CD4-positive, CD25-positive, alpha-beta regulatory T cell (primary cell): Measurements from ENCODE around the gene NOL9. TPM values are rescaled to one million over a fixed set of nuclear protein-coding genes. Genes with fewer than 3 reads are reported as not detected.
"Not testable (repeated sequence)": the region's sequence is repeated elsewhere in the genome, so short reads cannot be mapped to it uniquely, and the experiment has no call there.

Experiments
- ATAC-seq, 2 donors: fragments of 150-1000 bp; cut with Tn5 transposase; one replicate each; pipeline ENCODE4 v1.10.0; 2021; ENCODE audit warnings: low read depth in 2 of 2, moderate number of reproducible peaks in 2 of 2, moderate library complexity in 1 of 2
- DNase-seq, 3 donors: peaks; one replicate each; pipeline versions ENCODE4 v3.0.0 to v3.0.0-alpha.2; 2012 to 2022; ENCODE audit warnings: mixed read lengths in 1 of 3
- H3K27ac ChIP-seq: one replicate; pipeline ENCODE4 v1.7.0; 2013; ENCODE audit warnings: mild to moderate bottlenecking, low read length; ENCODE audit not compliant: insufficient read depth, poor library complexity, severe bottlenecking
- H3K27me3 ChIP-seq: one replicate; pipeline ENCODE4 v1.7.0; 2013; ENCODE audit warnings: low read length; ENCODE audit not compliant: control insufficient read depth, insufficient read depth
- H3K36me3 ChIP-seq: one replicate; pipeline ENCODE4 v1.7.0; 2013; ENCODE audit warnings: mild to moderate bottlenecking, low read length, moderate library complexity; ENCODE audit not compliant: control insufficient read depth, insufficient read depth
- H3K4me1 ChIP-seq: 2 replicates; pipeline ENCODE4 v1.7.0; 2013; ENCODE audit warnings: mild to moderate bottlenecking, low read length; ENCODE audit not compliant: insufficient read depth, control insufficient read depth, poor library complexity, severe bottlenecking
- H3K4me3 ChIP-seq: one replicate; pipeline ENCODE4 v1.7.0; 2013; ENCODE audit warnings: low read depth, mild to moderate bottlenecking, low read length, moderate library complexity
- H3K9me3 ChIP-seq, 2 experiments: 1 replicate in 1 of 2; 2 replicates in 1 of 2; pipeline ENCODE4 v1.7.0; 2013; ENCODE audit warnings: low read length in 2 of 2, mild to moderate bottlenecking in 1 of 2, moderate library complexity in 1 of 2; ENCODE audit not compliant: control insufficient read depth in 2 of 2
- H3K27ac Mint-ChIP-seq, 3 donors: one replicate each; pipeline ENCODE4 v1.8.0; 2020 to 2022; ENCODE audit warnings: mild to moderate bottlenecking in 3 of 3, mixed read lengths in 3 of 3, moderate library complexity in 2 of 3
- H3K27me3 Mint-ChIP-seq: one replicate; pipeline ENCODE4 v1.8.0; 2022; ENCODE audit warnings: mild to moderate bottlenecking, mixed read lengths
- H3K36me3 Mint-ChIP-seq: one replicate; pipeline ENCODE4 v1.8.0; 2020; ENCODE audit warnings: mixed read lengths
- H3K4me1 Mint-ChIP-seq, 4 donors: one replicate each; pipeline ENCODE4 v1.8.0; 2020 to 2022; ENCODE audit warnings: mixed read lengths in 4 of 4, mild to moderate bottlenecking in 1 of 4
- H3K4me3 Mint-ChIP-seq, 4 donors: one replicate each; pipeline ENCODE4 v1.8.0; 2020 to 2022; ENCODE audit warnings: mild to moderate bottlenecking in 4 of 4, mixed read lengths in 4 of 4, moderate library complexity in 3 of 4
- H3K9me3 Mint-ChIP-seq, 7 donors: one replicate each; pipeline ENCODE4 v1.8.0; 2020 to 2022; ENCODE audit warnings: mixed read lengths in 7 of 7, mild to moderate bottlenecking in 3 of 7, moderate library complexity in 2 of 7
- polyA plus RNA-seq, 4 donors: library from polyadenylated mRNA; unstranded; fragments of 300-500 nt; fragmentation: Illumina TruSeq; gene quantifications; one replicate each; pipeline ENCODE4 v1.2.3, GENCODE V29; 2021
- total RNA-seq: library from RNA; stranded (reverse); gene quantifications from one replicate; pipeline ENCODE4 v1.2.3, GENCODE V29; 2022

The NOL9 gene
- total and polyA plus RNA-seq, 5 donors from 2014 or later, result 11.0 to 74.7 (median 20.1) TPM

- Mint-ChIP-seq H3K4me1 (peaks cover 0 to 44% (median 18%) of the 10 kb centered on the region in 4 donors), H3K27ac (peak overlapping the region in 2 of 3 donors; percentile 38 to 67), H3K36me3 (no peaks in the 10 kb centered on the region), H3K9me3 (no peaks in the 10 kb centered on the region), H3K27me3 (peaks cover 11% of the 10 kb centered on the region), H3K4me3 (peak overlapping the region; percentile 57 to 80 (median 70))
- peaks cover 28% of the 10 kb centered on the region for H3K4me1 ChIP-seq
- H3K4me3 ChIP-seq, result no peak overlapping the region
- H3K9me3 ChIP-seq, result no peaks in the 10 kb centered on the region
- H3K36me3 ChIP-seq, result no peaks in the 10 kb centered on the region
- no peak overlapping the region for H3K27ac ChIP-seq
- DNase-seq (no peak), ATAC-seq (no peak)
- H3K27me3 ChIP-seq, result no peaks in the 10 kb centered on the region
Observed at GRCh38 chr1:6496365-6496721, 58.0 kb downstream of the NOL9 start.

- H3K4me3 Mint-ChIP-seq, result peak overlapping the region; percentile 47 to 80 (median 70)
- Histone ChIP-seq H3K36me3 (no peaks in the 10 kb centered on the region), H3K27me3 (no peaks in the 10 kb centered on the region), H3K4me1 (peaks cover 34% of the 10 kb centered on the region), H3K9me3 (no peaks in the 10 kb centered on the region), H3K4me3 (no peak overlapping the region), H3K27ac (no peak overlapping the region)
- ATAC-seq, result no peak
- peaks cover 0 to 49% (median 21%) of the 10 kb centered on the region in 4 donors for H3K4me1 Mint-ChIP-seq
- peaks cover 13% of the 10 kb centered on the region for H3K27me3 Mint-ChIP-seq
- no peaks in the 10 kb centered on the region for H3K36me3 Mint-ChIP-seq
- no peak for DNase-seq
- peak overlapping the region in 2 of 3 donors; percentile 73 to 77 for H3K27ac Mint-ChIP-seq
- H3K9me3 Mint-ChIP-seq, result no peaks in the 10 kb centered on the region
Observed at GRCh38 chr1:6495540-6496364, 58.6 kb downstream of the NOL9 start.

- Histone ChIP-seq H3K4me3 (no peak overlapping the region), H3K36me3 (no peaks in the 10 kb centered on the region), H3K9me3 (no peaks in the 10 kb centered on the region), H3K27ac (peak overlapping the region; percentile 5), H3K27me3 (no peaks in the 10 kb centered on the region), H3K4me1 (peaks cover 41% of the 10 kb centered on the region)
- no peak for ATAC-seq
- Mint-ChIP-seq H3K27ac (peak overlapping the region in 1 of 3 donors; percentile 76), H3K27me3 (peaks cover 13% of the 10 kb centered on the region), H3K36me3 (no peaks in the 10 kb centered on the region), H3K9me3 (no peaks in the 10 kb centered on the region), H3K4me3 (peak overlapping the region in 1 of 4 donors; percentile 73), H3K4me1 (peaks cover 0 to 49% (median 21%) of the 10 kb centered on the region in 4 donors)
- no peak for DNase-seq
Observed at GRCh38 chr1:6495041-6495441, 59.3 kb downstream of the NOL9 start.

- H3K4me3 ChIP-seq, result no peak overlapping the region
- no peaks in the 10 kb centered on the region for H3K9me3 ChIP-seq
- H3K4me3 Mint-ChIP-seq, result peak overlapping the region in 3 of 4 donors; percentile 33 to 78 (median 41)
- no peak for DNase-seq
- H3K4me1 ChIP-seq, result peaks cover 45% of the 10 kb centered on the region
- H3K36me3 Mint-ChIP-seq, result no peaks in the 10 kb centered on the region
- no peaks in the 10 kb centered on the region for H3K9me3 Mint-ChIP-seq
- H3K27ac ChIP-seq, result peak overlapping the region; percentile 5
- H3K4me1 Mint-ChIP-seq, result peaks cover 0 to 49% (median 21%) of the 10 kb centered on the region in 4 donors
- H3K27ac Mint-ChIP-seq, result peak overlapping the region; percentile 38 to 84 (median 76)
- H3K27me3 ChIP-seq, result no peaks in the 10 kb centered on the region
- no peaks in the 10 kb centered on the region for H3K36me3 ChIP-seq
- H3K27me3 Mint-ChIP-seq, result peaks cover 13% of the 10 kb centered on the region
- ATAC-seq, result no peak
Observed at GRCh38 chr1:6494627-6495026, 59.7 kb downstream of the NOL9 start.

GRCh38 chr1:6493834-6494223 is 60.5 kb downstream of the NOL9 start:
- Mint-ChIP-seq H3K4me3 (peak overlapping the region in 2 of 4 donors; percentile 33 to 78), H3K27me3 (peaks cover 13% of the 10 kb centered on the region), H3K4me1 (peaks cover 0 to 45% (median 21%) of the 10 kb centered on the region in 4 donors)
- not testable (repeated sequence) for ATAC-seq, H3K27ac Mint-ChIP-seq, DNase-seq, H3K9me3 Mint-ChIP-seq, H3K27me3 ChIP-seq, H3K9me3 ChIP-seq, H3K36me3 Mint-ChIP-seq, H3K36me3 ChIP-seq, H3K27ac ChIP-seq, H3K4me3 ChIP-seq
- H3K4me1 ChIP-seq, result peaks cover 47% of the 10 kb centered on the region

- H3K4me1 Mint-ChIP-seq, result peaks cover 0 to 42% (median 26%) of the 10 kb centered on the region in 4 donors
- Histone ChIP-seq H3K4me1 (peaks cover 33% of the 10 kb centered on the region), H3K36me3 (no peaks in the 10 kb centered on the region), H3K27ac (no peak overlapping the region), H3K9me3 (no peaks in the 10 kb centered on the region), H3K4me3 (no peak overlapping the region), H3K27me3 (no peaks in the 10 kb centered on the region)
- peak overlapping the region; percentile 30 to 93 (median 89) for H3K27ac Mint-ChIP-seq
- DNase-seq (no peak), ATAC-seq (no peak)
- H3K9me3 Mint-ChIP-seq, result peaks cover 0 to 1% (median 0%) of the 10 kb centered on the region in 7 donors
- H3K36me3 Mint-ChIP-seq, result no peaks in the 10 kb centered on the region
- peak overlapping the region; percentile 81 to 90 (median 84) for H3K4me3 Mint-ChIP-seq
- H3K27me3 Mint-ChIP-seq, result peaks cover 11% of the 10 kb centered on the region
Observed at GRCh38 chr1:6491966-6492365, 62.3 kb downstream of the NOL9 start.

GRCh38 chr1:6491480-6491962 is 62.8 kb downstream of the NOL9 start, which contains the start of gene PLEKHG5:
Gene PLEKHG5, minus strand, starts transcription at chr1:6491667. Its CDS starts 14,096 bp downstream, at chr1:6477571.
- no peak for ATAC-seq
- peaks cover 14% of the 10 kb centered on the region for H3K27me3 Mint-ChIP-seq
- H3K36me3 ChIP-seq, result no peaks in the 10 kb centered on the region
- H3K9me3 ChIP-seq, result no peaks in the 10 kb centered on the region
- peak within 1 kb of the TSS; percentile 24 for H3K4me3 ChIP-seq
- H3K27me3 ChIP-seq, result no peaks in the 10 kb centered on the region
- H3K4me1 Mint-ChIP-seq, result peaks cover 0 to 44% (median 26%) of the 10 kb centered on the region in 4 donors
- peaks cover 0 to 1% (median 0%) of the 10 kb centered on the region in 7 donors for H3K9me3 Mint-ChIP-seq
- DNase-seq, result no peak
- no peaks in the 10 kb centered on the region for H3K36me3 Mint-ChIP-seq
- H3K4me3 Mint-ChIP-seq, result peak within 1 kb of the TSS; percentile 81 to 90 (median 84)
- peak within 1 kb of the TSS; percentile 66 for H3K27ac ChIP-seq
- peak within 1 kb of the TSS; percentile 86 to 93 (median 89) for H3K27ac Mint-ChIP-seq
- peaks cover 33% of the 10 kb centered on the region for H3K4me1 ChIP-seq
